Measurements from ENCODE around the gene PIEZO2.

PIEZO2 gene

DNA sequence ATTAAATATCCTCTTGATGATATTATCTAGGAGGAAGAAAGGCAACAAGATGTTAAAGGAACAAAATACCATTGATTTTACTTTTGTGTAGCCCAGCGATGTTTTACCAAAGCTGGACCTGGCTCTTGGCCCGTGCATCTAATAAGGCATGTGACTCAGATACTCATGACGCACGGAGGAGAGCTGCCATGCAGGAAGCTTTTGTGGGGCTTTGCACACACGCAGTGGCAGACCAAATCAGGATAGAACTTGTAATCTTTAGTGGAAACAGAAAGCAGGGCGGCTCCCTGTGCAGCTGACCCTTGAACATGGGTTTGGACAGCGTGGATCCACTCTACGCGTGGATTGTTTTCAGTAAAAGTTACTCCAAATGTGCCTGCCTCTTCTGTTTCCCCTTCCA, 433.6 kb downstream of the PIEZO2 start:
- DNase-seq, result no peak

DNA sequence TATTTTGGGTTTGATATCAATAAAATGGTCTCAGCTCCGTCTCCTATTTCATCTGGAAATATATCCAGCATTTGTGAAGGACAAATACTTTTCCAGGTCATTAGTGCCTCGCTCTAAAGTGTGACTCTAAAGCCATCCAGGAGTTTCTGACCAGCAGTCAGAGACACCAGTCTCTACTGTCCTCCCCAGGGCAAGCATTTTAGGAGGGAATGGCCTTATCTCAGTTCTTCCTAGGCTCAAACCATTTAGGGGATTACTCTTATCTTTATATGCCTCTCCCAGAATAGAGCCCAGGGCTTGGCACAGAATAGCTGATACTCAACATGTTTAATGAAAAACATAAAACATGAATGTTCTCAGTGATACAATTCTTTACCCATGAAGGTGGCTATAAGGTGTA, 436.0 kb downstream of the PIEZO2 start:
- no peak for DNase-seq

DNA sequence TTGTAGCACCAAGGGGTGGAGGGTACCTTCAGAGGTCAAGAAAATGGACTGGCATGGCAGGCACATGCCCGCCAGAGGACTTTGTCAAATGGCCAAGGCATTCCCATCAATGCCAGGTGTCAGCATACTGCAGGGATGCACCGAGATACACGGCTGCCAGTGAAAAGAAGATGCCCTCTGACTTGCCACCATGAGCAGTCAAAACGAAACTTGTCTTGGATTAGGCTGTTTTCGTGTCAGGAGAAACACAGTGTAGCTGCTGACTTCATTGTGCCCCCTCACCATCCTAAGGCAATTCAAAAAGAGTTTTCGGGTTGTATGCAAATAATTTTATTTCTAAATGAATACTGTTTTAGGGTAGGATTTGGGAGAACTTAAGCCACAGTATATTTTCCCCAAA, 442.1 kb downstream of the PIEZO2 start:
- no peak for DNase-seq

DNA sequence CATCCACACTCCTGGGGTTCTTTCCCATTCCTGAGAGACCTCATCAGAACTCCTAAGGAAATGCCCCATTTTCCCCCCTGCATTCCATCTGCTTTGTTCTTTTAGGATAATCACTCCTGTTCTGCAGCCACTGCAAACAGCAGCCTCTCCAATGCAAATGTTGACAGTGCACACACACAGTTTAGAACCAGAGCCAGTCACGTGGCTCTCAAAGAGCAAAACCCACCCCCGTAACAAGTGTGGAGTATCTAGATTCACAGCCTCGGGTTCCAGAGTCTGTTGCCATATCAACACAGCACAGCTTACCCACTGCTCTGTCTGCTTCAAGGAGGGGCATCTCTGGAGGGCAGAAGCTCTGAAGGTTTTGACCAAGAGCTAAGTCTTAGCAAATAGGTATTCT, 443.6 kb downstream of the PIEZO2 start:
- no peak for DNase-seq

DNA sequence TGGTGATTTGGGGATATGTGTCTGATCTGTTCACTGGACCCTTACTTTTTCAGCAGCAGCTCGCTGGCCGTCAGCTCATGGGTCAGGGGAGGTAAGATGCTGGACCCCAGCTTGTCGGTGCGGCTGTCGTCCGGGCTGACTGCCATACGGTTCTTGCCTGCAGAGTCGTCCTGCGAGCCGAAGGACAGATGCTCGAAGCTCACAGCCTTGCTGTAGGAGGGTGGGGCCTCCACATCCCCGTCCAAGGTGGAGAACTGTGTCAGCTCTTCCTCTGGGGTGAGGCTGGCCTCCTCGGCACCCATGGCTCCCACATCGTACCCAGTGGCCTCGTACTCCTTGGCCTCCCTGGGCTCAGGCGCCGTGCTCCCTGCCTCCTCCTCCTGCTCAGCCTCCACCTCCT, 444.1 kb downstream of the PIEZO2 start:
- DNase-seq, result no peak

DNA sequence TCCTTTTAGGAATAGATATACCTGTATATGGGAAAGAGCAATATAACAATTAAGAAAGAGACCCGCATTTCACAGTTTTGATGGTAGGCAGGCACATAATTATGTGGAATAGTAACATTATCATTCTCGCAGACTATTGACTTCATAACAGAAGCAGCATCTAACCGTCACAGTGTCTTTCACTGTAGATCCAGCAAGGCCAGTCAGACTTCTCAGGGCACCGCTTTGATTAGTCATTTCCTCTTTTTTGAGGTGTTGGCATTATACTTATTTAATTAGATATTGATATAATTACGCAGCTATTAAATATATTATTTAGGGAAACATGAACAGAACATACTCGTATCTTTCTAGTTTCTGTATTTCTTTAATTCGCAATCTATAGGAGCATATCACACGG, 447.2 kb downstream of the PIEZO2 start:
- no peak for DNase-seq

DNA sequence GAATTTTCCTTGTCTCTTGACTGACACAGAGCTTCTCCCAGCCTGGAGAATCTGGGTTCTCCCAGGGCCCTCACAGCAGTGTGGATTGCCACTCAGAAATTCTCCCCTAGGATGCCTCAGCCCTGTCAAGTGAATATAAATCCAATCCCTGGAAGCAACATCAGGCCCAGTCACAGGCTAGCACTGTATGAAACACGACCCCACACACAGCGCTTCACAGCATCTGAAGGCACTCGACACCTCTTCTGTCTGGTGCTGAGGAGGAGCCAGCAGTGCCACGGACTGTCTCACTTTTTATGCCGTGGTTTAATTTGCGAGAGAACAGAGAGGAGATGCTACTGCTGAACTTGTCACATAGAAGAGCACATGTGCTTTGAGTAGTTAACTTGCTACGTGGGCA, 459.0 kb downstream of the PIEZO2 start:
- DNase-seq, result no peak

DNA sequence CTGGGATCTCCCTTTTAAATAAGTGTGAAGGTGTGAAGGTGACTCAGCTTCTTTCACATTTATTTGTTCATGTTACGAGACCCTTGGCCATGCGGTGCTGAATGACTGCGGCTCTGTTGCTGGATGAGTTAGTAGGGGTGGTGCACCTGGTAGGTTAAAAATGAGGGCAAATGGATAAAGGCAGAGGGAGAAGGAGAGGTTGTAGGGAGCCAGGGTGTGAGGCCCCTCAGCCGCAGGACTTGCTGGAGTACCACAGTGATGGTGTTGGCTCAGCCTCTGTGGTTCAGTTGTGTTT, 459.4 kb downstream of the PIEZO2 start:
- DNase-seq, result no peak

DNA sequence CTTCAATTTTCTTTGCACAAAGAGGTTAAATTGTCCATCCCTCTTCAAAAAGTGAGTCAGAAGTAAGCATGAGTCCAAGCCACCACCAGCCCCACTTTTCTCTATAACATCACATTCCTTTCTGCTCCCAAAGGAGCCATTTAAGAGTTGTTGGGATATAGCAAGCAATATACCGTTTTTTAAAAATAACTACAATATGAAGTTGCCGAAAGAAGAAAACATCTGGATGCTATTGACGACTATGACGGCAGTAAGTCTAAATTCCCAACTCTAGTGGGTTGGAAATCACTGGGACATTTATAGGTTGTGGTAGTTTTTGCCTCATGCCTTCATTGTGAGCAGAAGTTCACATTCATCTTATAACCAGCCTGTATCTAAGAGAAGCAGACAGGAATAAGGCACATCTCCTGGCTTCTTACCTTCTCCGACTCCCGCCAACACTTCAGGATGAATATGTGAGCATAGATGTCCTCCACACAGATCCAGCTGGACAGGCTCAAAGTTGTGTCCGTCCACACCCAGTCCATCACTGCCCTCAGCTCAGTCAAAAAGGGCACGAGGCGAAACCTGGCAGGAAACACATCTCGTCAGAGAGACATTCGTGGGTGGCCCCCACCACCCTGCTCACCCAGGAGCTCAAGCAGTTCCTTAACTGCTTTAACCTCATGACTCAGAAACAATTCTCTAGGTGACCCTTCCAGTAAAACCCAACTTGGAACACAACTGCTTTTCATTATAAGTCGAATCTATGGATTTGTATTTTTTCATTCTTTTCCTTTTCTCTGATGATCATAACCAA, 459.9 kb downstream of the PIEZO2 start:
- DNase-seq, result no peak

DNA sequence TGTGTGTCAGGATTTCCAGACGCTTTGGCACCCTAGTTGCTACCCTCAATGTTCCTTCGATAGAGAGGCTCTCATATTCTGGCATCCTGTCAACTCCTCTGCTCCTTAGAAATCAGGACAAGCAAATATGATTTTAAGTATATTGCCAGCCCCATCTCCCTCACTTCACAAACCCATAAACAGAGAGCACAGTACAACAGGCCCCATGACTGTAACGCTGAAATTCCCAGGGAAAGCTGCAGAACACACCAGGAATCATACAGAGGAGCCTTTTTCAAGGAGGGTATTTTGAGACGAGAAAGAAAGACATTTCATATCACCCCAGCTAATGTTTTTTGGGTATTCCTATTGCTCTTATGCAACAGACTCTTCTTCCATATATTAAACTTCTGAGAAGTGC, 460.6 kb downstream of the PIEZO2 start:
- no peak for DNase-seq

DNA sequence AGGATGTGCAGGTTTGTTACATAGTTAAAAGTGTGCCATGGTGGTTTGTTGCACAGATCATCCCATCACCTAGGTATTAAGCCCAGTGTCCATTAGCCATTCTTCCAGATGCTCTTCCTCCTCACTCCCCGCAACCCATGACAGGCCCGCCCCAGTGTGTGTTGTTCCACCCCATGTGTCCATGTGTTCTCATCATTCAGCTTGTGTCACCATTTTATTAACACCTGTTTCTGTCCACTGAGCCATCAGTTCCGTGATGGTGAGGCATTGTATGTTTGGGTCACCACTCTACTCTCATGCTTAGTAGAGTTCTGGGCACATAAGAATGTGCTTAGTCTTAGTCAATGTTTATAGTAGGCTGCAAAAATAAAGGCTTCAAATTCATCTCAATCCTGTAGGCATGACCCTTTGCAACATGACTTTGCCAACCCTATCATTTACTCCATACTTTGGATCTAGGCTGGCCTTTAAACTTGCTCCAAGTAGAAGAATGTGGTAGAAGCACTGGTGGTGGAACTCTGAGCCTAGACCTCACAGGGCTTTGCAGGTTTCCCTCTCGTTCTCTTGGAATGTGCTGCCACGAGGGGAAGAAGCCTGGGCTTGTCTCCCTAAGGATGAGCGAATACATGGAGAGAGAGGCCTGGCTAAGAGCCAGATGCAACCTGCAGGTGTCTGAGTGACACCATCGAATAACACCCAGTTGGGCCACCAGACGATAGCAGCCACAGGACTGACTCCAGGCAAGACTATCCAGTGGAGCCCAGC, 462.0 kb downstream of the PIEZO2 start:
- DNase-seq, result no peak

DNA sequence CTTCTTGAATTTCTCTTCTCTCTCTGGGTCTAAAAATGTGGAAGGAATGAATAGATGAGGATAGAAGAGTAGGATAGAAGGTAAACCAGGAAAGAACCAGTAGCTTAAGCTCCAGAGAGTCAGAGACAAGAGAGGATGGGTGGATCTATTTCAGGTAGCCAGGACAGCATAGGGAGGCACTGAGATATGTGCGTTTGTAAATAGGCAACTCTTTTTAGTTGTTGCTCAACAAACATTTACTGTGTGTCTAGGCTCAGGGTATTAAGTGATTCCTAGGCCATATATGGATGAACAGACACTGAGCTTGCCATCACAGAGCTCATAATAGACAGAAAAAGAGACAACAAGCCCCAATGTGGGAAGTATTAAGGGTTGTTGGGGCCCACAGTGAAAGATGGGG, 463.1 kb downstream of the PIEZO2 start:
- DNase-seq, result no peak

DNA sequence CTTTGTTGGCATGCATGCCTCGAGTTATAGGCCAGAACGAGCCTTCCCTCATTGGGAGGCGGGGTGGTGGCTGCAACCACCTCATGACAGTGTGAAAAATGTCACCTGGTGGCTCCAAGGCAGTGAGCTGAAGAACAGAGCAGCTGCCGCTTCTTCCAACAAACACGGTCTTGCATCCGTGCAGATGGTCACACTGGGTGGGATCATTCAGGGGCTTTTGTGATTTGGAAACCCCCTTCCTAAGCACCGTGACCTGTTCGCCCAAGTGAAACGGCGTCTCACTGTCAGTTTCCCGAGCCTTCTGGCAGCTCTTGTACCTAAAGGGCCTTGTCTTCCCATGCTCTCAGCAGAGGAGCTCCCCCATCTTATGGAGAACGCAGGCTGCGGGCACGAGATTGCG, 463.9 kb downstream of the PIEZO2 start:
- no peak for DNase-seq

DNA sequence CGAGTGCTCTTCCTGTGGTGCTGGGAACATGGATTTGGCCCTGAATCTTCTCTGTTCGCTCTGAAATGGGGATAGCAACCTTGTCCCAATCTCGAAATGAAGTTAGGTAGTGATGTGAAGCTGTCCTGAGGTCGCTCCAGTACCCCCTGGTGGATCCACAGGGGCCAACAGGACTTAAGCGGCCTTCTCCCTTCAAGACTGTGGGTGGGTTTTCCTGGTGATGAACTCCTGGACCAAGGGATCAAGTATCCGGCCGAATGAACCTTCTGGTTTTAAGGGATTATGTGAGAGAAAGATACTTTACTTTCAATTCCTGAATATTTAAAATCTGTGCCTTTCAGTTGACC, 467.0 kb downstream of the PIEZO2 start:
- no peak for DNase-seq

DNA sequence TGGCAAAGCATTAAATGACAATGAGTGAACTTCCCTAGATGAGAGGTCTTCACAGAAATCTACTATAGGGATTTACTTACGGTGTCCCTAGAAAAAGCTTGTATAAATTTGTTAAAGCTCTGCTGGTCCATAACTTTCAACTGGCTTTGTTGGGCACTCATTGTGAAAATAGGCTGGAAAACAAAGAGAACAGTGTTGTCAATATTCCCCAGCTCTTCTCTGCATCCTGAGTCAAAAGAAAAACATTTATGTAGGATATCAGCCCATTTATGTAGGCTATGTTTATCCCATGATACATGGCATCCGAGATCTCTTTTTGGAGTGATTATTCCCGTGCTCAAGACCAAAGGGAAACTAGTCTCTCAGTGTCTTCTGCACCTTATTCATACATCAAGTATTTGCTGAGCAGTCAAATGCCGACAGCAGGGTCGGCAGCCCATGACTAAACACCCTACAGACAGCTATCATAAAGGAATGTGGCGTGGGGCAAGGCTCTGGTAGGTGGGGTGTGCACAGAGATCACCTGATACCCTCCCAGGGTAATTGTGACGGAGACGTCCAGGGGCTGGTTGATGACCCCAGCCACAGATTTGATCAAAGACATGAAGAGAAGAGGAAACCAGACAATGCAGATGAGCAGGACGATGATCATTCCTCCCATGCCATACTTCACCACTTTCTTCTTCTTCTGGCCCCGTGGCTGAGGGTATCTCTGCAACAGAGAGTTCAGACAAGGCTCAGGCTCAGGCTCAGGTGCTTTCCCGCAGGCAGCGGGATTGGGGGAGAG, 467.6 kb downstream of the PIEZO2 start:
- DNase-seq, result no peak

DNA sequence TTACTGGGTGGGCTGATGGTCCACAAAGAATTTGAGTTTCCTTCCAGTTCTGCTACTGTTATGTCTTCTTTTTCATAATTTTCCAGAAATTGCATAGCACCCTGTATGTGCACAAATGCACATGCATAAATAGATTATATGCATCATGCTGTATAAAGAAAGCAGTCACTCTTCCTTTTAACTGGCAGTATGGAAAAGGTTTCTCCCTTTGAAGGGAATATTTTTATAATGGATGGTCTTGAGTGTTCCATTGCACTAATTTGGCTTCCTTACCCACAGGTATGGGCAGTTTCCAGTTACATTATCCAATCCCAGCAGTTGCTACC, 469.1 kb downstream of the PIEZO2 start:
- DNase-seq, result no peak

DNA sequence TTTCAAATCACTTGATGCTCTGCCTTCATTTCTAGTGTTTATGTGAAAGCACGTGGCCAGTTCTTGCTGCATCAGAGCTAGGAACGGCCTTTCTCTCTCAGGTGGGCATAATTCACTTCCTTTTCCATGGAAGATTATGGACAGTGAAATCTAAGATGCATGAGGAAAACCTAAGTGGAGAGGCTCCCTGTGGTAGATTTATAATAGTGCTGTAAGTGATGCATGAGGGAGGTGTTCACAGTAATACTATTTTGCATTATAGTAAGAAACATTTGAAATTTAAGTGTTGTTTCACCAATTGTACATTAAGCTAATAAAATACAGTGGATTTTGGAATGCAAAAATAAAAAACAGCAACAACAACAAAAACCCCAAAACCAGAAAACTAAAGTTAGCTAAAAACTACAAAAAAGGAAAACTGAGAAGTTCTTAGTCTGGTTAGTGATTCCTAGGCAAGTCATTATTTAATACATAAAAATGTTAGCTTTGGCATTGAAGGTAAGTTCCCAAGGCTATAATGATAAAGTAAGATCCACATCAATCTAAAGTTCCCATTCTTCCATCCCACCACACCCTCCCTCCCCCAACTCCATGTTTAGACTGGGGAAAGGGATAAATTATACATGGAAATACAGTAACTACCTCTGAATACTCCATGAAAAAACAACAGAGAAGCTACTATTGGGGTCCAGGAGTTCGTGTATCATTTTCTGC, 469.7 kb downstream of the PIEZO2 start:
- no peak for DNase-seq

DNA sequence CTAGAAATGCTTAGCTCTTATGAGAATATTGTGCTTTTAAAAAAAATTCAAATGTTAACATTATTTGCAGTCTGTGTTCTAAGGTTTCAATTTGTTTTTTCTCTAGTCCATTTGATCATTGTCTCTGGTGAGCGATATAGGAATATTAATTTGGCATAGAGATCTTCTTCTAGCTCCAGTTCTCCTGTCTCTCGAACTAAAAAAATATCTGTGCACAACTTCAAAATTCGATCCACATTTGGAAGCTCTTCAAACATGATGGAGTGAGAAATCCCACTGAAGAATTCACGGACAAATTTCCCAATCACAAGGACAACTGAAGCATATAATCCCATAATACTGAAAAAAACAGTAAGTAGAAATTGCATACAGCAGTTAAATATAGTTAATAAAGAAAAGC, 477.9 kb downstream of the PIEZO2 start:
- DNase-seq, result no peak

DNA sequence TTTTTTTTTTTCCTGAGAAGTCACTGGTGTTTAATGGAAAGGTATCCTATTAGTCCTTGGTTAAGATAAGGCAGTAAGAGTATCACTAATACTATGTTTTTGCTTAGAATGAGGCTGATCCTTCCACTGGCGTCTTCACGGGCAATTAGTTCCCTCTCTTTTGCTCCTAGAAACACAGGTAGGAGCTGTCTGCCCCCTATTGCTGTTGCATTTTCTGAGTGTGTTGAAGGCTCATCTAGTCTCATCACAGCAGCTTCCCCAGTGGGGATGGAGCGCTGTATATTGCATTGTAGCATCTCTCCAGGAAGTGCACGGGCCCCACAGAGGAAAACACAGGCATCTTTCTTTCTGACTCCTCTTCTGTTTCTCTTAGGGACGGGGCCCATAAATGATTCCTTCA, 478.5 kb downstream of the PIEZO2 start:
- DNase-seq, result no peak

DNA sequence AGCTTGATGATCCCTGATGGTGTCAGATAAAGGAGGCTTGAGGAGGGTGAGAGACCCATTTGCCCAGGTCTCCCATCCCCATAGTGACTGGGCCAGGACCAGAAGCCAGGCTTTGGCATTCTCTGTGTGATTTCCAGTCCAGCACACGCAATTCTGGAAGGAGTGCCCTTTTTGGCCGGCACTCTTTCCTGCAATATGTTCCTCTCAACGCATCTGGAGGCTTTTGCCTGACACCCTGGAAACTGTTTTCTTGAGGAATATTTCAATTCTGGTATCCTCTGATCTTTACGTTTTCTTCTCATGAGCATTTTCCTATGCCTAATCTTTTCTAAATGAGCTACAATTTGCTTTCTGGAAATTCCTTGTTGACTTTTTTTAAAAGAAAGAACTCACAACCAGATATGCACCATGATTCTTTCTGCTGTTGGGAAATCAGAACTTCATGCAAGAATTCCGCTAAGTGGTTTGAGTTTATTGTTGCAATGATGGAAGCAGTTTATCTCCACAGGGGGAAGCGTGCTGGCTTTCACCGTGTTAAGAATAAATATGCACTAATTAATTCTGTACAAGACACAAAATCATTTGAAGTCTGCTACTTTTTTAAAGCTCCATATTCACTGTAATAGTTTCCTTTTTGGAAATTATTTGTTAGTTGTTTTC, 479.8 kb downstream of the PIEZO2 start:
- DNase-seq, result no peak

DNA sequence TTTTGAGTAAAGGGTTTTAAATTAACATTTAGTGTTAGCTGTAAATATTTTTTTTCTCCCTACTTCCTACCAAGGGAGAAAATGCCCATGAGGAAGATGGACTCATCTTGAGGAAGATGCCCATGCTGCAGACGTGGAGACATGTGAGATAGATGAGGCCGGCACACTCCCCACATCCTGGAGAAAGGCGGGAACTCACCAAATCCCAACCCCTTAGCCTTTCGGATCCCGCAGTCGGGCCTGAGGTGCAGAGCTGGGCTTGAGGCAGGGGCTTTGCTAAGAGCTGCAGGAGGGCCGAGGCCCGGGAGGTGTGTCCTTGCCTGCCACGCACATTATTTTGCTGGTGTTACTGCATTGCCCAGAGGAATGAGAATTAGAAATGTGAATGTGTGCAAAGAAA, 485.6 kb downstream of the PIEZO2 start:
- DNase-seq, result no peak

DNA sequence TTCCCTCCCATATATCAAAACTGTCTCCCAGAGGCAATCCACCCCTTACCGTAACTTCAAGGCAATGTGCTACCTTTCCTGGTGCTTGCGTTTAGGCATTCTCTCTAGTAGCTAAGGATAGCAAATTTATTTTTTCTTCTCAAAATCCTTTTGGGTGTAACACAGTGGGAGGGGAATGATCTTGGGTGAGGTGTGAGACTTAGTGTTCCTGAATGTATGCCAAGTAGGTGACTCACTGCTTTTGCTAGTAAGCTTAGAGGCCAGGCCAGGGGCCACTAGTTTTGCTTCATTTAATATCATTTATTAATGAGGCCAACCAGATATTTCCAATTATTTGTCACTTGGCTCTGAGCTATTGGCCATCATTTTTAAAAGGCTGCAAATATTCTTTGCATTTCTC, 488.1 kb downstream of the PIEZO2 start:
- no peak for DNase-seq

All from NCI-H774 (cell line).